ENCODE measurements around the gene PTPRG. TPM values are rescaled to one million over a fixed set of nuclear protein-coding genes. Genes with fewer than 3 reads are reported as not detected.

PTPRG gene
- total and polyA plus RNA-seq, 2 experiments from 2014 or later: 8.5 to 34.9 TPM

- H4K20me1 ChIP-seq (ENCODE audit: insufficient read depth, poor library complexity, severe bottlenecking): no peaks in the 10 kb centered on the region
- no peaks in the 10 kb centered on the region for H3K9me2 ChIP-seq (replicated peaks; ENCODE audit: insufficient read depth)
- H2AFZ ChIP-seq: no peak overlapping the region
- no peaks in the 10 kb centered on the region for H3K9me3 ChIP-seq (ENCODE audit: low read depth)
- H3K27ac ChIP-seq: peak overlapping the region; percentile 2
- no peak for TF ChIP-seq EZH2 (IDR thresholded peaks at IDR 0.05; ENCODE audit: borderline replicate concordance)
- TF ChIP-seq EZH2phosphoT487 (IDR thresholded peaks at IDR 0.05; ENCODE audit: low read depth, severe bottlenecking, unreplicated experiment): no peak
- TF ChIP-seq CTCF (IDR thresholded peaks at IDR 0.05; ENCODE audit: poor library complexity): no peak
- no peak overlapping the region for H3K4me3 ChIP-seq
- no peaks in the 10 kb centered on the region for H3K79me2 ChIP-seq
- peaks cover 17% of the 10 kb centered on the region for H3K4me1 ChIP-seq (ENCODE audit: insufficient read depth)
- H3K4me2 ChIP-seq: no peak overlapping the region
- H3K27me3 ChIP-seq: no peaks in the 10 kb centered on the region
- no peaks in the 10 kb centered on the region for H3K36me3 ChIP-seq (replicated peaks; ENCODE audit: insufficient read depth, low read depth)
- no peak for DNase-seq (ENCODE audit: low spot score)
- 57% methylated on average over 1 of the region's 1 CpG for WGBS (ENCODE audit: low lambda C conversion rate, missing lambda C conversion rate)
Measured at GRCh38 chr3:62096521-62096920, 535.1 kb downstream of the PTPRG start.

- DNase-seq (ENCODE audit: low spot score): no peak
- TF ChIP-seq EZH2phosphoT487 (IDR thresholded peaks at IDR 0.05; ENCODE audit: low read depth, severe bottlenecking, unreplicated experiment): no peak
- no peak for TF ChIP-seq EZH2 (IDR thresholded peaks at IDR 0.05; ENCODE audit: borderline replicate concordance)
- TF ChIP-seq CTCF (IDR thresholded peaks at IDR 0.05; ENCODE audit: poor library complexity): no peak
- Histone ChIP-seq H4K20me1 (ENCODE audit: insufficient read depth, poor library complexity, severe bottlenecking) (no peaks in the 10 kb centered on the region), H3K9me3 (ENCODE audit: low read depth) (no peaks in the 10 kb centered on the region), H3K79me2 (no peaks in the 10 kb centered on the region), H3K4me2 (no peak overlapping the region), H3K9me2 (replicated peaks; ENCODE audit: insufficient read depth) (no peaks in the 10 kb centered on the region), H3K27me3 (no peaks in the 10 kb centered on the region), H3K4me3 (no peak overlapping the region), H3K4me1 (ENCODE audit: insufficient read depth) (peaks cover 17% of the 10 kb centered on the region), H3K36me3 (replicated peaks; ENCODE audit: insufficient read depth, low read depth) (no peaks in the 10 kb centered on the region), H2AFZ (no peak overlapping the region), H3K27ac (peak overlapping the region; percentile 2)
- 73% methylated on average over 9 of the region's 9 CpGs for WGBS (ENCODE audit: low lambda C conversion rate, missing lambda C conversion rate)
Measured at GRCh38 chr3:62097121-62097520, 535.8 kb downstream of the PTPRG start.

GRCh38 chr3:62098646-62099365 is 537.4 kb downstream of the PTPRG start:
- no peak for DNase-seq (ENCODE audit: low spot score)
- Histone ChIP-seq H3K4me2 (no peak overlapping the region), H4K20me1 (ENCODE audit: insufficient read depth, poor library complexity, severe bottlenecking) (no peaks in the 10 kb centered on the region), H3K36me3 (replicated peaks; ENCODE audit: insufficient read depth, low read depth) (no peaks in the 10 kb centered on the region), H3K27ac (no peak overlapping the region), H3K9me3 (ENCODE audit: low read depth) (no peaks in the 10 kb centered on the region), H2AFZ (no peak overlapping the region), H3K27me3 (no peaks in the 10 kb centered on the region), H3K79me2 (no peaks in the 10 kb centered on the region), H3K4me1 (ENCODE audit: insufficient read depth) (peaks cover 17% of the 10 kb centered on the region), H3K9me2 (replicated peaks; ENCODE audit: insufficient read depth) (no peaks in the 10 kb centered on the region), H3K4me3 (no peak overlapping the region)
- TF ChIP-seq EZH2phosphoT487 (IDR thresholded peaks at IDR 0.05; ENCODE audit: low read depth, severe bottlenecking, unreplicated experiment) (no peak), EZH2 (IDR thresholded peaks at IDR 0.05; ENCODE audit: borderline replicate concordance) (no peak), CTCF (IDR thresholded peaks at IDR 0.05; ENCODE audit: poor library complexity) (no peak)
- WGBS (ENCODE audit: low lambda C conversion rate, missing lambda C conversion rate): 94% methylated on average over 4 of the region's 4 CpGs
